Midbrain (tissue), 1 donor: ENCODE data around the gene LBX1.
A peak's percentile ranks its signal among the peaks of the same experiment; 100 is the strongest.

Experiments used
- DNase-seq: peaks from one replicate; lab custom pipeline; 2025; lab: John Stamatoyannopoulos, UW

LBX1 gene

DNA sequence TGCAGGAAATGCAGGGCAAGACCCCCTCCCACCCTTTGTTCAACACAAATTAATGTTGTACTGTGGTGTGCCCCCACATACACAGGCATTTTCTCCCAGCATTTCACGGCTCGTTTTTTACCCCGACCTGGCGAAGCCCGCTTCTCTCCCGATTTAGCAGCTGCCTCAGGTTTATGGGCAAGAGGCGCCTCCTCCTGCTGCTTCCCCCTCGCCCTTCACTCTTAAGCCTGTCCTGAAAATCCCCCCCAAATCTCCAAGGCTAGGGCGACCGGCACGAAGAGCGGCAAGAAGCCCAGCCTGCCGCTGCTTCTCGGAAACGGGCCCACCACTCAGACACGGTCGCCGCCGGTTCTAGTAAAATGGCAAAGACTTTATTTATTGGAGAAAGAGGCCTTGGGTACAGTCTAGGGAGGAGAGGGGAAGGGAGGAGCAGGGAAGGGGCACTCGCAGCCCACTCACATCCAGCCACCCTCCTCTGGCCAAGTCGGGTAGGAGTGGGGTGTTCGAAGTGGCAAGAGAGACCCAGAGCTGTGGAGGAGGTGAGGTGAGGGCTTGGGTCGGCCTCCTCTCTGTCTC lies 3.3 kb downstream of the LBX1 start:
- no peak for DNase-seq

DNA sequence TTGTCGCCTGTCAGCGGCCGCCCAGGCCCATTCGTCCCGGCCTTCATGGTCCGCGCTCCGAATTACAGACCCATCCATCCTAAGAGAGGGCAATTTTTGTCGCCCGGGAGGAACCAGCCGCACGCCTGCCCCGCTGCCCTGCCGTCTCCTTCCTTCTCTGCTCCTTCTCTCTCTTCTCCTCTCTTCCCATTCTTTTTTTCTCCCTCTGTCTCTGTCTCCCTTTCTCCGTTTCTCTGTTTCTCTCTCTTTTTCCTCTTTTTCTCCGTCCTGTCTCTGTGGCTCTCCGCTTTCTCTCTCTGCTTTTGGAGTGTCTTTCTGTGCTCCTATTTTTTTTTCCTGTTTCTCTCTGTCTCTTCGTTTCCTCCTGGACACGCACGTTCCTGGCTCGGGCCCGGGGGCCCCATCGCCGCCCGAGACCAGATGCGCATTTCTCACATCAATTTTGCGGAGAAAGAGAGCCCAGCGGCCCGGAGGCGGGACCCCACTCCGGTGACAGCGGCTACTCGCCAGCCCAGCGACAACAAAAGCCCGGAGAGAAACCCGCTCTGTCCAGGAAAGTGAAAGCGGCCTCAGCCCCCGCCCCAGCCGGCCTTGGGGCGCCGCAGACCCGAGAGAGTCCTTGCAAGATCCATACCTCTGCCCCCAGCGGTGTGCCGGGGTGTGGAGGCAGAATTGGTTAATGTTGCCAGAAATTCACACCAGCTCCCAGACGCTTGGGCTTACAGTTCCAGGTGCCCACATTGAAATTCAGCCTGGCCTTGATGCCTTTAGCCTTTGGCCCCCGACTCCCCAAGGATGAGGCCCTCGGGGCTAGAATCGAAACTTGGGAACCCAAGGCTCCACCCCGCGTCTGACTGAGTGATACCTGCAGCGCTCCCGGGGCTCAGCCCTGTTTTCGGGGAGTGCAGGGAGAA lies 4.1 kb downstream of the LBX1 start:
- DNase-seq = no peak

- no peak for DNase-seq
These were observed 5.0 kb downstream of the LBX1 start for GRCh38 chr10:101224060-101224909.

- no peak for DNase-seq
These were observed 5.8 kb downstream of the LBX1 start for GRCh38 chr10:101223274-101224059.

GRCh38 chr10:101222683-101223273 lies 6.5 kb downstream of the LBX1 start:
- no peak for DNase-seq

DNA sequence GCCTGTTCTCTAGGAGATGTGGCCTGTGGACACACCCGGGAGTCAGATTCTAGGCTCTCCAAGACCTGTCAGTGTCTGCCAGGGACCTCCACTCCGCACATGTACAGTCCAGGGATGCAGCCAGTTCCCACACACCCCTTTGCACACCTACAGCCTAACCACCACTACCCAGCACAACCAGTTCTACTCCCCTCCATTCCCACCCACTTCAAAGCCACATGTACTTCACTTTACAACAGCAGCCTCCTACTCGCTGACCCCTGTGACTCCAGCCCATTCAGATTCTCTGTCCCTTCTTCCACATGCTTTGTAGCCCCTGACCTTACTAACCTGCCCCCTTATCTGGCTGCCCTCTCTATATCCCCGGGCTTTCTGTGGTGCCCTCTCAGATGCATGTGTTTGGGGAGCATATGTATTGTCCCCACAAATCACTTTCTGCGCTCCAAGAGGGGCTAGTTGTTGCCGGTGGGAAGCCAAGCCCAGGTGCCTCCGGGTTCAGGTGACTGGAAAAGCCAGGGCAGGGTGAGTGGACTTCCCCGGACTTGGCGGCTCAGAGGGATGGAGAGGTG lies 7.2 kb downstream of the LBX1 start:
- no peak for DNase-seq

- DNase-seq = no peak
These were observed 7.7 kb downstream of the LBX1 start for GRCh38 chr10:101221549-101221948.

DNA sequence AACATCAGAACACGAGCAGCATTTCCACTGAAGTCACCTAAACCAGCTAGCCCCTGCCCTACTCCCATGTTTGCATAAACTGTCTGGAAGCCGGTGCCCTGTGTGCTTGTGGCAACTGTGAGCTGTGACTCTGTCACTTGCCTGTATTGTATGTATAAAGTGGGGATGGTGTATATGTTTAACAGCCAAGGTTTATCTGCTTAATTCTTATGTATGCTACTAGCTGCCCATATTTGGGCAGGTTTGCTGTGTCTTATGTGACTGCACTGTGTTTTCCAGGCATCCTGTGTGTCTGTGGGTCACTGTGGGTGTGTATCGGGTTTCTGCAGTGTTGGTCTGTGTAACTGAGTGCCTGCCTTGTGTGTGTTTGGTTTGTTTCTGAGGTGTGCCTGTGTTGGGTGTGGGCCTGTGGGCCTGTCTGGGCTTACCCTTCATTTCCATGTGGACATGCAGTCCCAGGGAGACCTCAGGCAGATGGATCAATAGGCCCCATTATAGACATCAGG lies 9.3 kb downstream of the LBX1 start:
- no peak for DNase-seq

DNA sequence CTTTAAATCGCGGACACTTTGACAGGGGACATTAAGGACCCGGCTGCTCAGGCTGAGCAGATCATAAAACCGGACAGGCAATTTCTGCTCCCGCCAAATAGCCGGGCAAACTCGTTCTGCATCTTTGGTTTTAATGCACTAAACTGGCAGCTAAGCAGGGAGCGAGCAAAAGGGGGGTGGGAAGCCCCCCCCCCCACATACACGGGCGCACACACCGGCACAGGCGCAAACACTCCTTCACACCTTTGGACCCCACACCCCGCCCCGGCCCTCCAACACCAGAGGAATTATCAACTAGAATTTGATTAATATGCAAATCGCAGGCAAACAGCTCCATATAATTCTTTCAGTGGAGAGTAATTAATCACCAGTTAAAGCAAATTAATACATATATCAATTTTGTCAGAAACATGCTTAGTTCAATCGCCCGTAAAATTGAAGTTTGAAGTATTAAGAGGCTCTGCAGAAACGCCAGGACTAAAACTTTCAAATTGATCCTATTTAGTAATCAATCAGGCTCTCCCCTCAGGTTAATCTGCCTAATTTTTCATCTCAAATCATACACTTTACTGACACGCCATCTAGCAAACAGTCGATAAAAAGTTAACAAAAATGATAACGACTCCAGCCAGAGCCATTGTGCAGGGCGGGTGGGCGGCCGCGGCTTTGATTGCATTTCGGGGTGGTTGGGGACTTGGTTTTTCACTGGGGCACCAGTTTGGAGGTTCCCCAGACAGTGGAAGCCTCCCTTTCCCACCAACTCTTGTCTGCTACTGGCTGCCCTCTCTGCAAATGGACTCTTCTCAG lies 9.9 kb downstream of the LBX1 start:
- DNase-seq = no peak

DNA sequence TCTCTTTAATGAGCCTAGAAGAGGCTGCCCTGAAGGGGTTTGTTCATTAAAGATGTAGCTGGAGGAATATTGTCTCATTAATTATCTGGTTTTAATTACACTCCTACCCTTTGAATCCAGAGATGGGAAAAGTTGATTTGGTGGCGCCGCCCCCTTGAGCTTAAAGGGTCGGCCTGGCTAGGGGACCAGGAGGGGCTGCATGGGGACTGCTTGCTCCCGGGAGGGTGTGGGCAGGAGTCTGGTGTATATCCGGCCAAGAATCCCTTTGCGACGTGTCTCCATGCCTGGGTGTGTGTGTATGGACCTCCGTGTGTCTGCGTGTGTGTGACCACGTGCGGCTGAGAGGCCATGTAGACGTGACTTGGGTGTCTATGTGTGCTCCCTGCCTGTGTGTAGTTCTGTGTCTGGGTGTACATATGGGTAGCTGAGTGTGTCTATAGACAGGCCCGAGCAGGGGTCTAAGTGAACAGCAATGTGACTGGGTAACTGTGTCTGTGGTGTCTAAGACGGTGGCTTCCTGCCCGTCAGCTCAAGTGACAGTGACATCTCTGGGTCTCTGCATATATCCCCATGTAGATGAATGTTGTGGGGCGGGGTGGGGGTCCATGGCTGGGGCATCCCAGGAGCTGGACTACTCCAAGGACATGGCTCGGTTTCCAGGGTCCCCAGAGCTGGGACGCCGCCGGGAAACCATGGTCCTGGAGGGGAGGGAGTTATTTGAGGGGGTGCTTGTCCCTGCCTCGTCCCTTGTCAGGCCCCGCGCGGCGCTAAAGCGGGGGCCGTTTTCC lies 10.7 kb downstream of the LBX1 start:
- no peak for DNase-seq

DNA sequence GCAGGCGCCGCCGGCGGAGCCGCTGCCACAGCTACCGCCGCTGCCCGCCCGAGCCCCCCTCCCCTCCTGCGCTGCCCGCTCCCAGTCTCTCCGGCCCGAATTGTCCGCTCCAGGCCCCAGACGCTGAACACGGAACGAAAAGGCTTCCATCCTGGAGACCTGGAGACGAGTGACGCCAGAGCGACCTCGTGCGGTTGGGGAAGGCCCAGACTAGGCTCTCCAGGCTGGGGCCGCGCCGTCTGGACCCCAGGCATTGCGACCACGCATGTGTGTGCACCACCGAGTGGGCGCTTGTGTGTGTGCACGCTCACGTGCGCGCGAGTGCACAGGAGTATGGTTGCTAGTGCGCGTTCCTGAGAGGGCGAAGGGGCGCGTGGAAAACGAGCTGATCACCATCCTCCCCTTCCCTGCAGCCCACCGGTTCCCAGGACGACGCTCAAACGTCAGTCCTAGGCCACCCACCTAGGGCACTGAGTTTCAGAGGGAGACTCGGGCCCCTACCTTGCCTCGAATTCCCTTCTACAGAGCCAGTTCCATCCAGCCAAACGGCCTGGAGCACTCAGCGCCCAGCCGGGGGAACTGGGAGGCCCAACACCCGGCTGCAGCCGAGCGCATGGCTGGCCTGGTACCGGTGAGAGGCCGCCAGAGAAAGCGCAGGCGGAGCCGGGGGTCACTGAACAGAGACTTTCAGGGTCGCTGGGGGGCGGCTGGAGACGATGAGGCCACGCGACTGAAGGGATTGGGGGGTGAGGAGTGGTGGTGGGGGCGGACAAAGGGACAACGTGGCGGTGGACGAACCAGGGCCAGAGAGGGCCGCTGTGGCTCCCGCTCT lies 11.6 kb downstream of the LBX1 start:
- no peak for DNase-seq

DNA sequence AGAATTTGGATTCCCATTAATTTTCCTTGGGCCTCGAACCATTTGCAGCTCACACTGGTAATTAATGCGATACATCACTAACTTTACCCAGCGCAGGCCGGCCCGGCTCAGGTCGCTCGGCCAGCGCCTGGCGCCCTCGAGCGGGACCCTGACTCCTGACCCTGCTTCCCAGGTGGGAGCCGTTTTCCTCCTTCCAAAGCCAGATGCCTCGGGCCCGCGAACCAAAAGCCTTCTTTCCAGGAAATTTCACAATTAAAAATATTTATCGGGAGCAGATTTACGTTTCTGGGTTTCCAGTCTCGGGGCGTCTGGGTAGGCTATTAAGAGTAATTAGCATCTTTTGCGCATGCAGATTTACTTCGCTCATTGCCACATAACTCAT lies 12.2 kb downstream of the LBX1 start:
- DNase-seq = no peak

- DNase-seq = no peak
These were observed 12.8 kb downstream of the LBX1 start for GRCh38 chr10:101216207-101217043.

- no peak for DNase-seq
These were observed 13.7 kb downstream of the LBX1 start for GRCh38 chr10:101215397-101216206.

GRCh38 chr10:101214446-101215396 lies 14.5 kb downstream of the LBX1 start:
- DNase-seq = peak; percentile 22
